GM12864 (cell line): ENCODE measurements around the gene PRKCZ.

Experiments
- DNase-seq: peaks from one replicate; pipeline ENCODE4 v3.0.0-alpha.2; 2011; ENCODE audit warnings: low read depth
- H3K4me3 ChIP-seq: 2 replicates; pipeline ENCODE4 v1.5.1; 2011; ENCODE audit warnings: mild to moderate bottlenecking, low read depth, low read length, control low read depth
- CTCF ChIP-seq: IDR thresholded peaks from 2 replicates; pipeline ENCODE4 v1.5.1; 2011; ENCODE audit warnings: low read depth, mild to moderate bottlenecking, moderate library complexity, low read length, control low read depth, inconsistent platforms; ENCODE audit errors: missing control alignments

Gene PRKCZ

DNA sequence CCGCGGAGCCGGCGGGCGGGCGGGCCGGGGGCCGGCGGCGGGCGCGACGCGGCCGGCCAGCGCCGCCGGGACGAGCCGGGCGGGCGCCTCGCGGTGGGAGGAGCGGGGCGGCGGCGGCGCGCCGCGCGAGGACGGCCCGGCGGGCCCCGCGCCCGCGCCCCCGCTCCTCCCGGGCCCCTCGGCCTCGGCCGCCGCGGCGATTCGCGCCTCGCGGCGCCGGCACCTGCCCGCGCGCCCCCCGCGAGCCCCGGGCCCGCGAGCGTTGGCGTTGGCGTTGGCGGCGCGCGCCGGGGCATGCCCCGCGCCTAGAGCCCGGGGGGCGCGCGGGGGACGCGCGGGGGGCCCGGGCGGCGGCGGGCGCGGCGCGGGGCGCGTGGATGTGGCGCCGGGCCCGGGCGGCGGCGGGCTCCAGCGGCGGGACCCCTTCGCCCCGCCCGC, 178.0 kb downstream of the PRKCZ start, which contains the start of gene SKI:
Gene SKI, plus strand, starts transcription at position 163 of the 438 bp plus-strand sequence. CDS start 448 bp downstream, outside the sequence.
- no peak for DNase-seq
- peak within 1 kb of the TSS; percentile 74 for H3K4me3 ChIP-seq
- TF ChIP-seq CTCF: no peak

- no peak for TF ChIP-seq CTCF
- no peak for DNase-seq
- H3K4me3 ChIP-seq: peak overlapping the region; percentile 72
Observed at GRCh38 chr1:2228694-2229036, 178.5 kb downstream of the PRKCZ start.

GRCh38 chr1:2229037-2229864, 179.0 kb downstream of the PRKCZ start:
- TF ChIP-seq CTCF: peak; percentile 13
- no peak for DNase-seq

GRCh38 chr1:2229911-2230731, 179.9 kb downstream of the PRKCZ start:
- TF ChIP-seq CTCF: no peak
- DNase-seq: no peak
- H3K4me3 ChIP-seq: peak overlapping the region; percentile 72

More at GRCh38 chr1:2229037-2229864, 179.0 kb downstream of the PRKCZ start:
- peak overlapping the region; percentile 72 for H3K4me3 ChIP-seq

GRCh38 chr1:2230781-2231531, 180.7 kb downstream of the PRKCZ start:
- peak overlapping the region; percentile 15 for H3K4me3 ChIP-seq
- no peak for DNase-seq
- TF ChIP-seq CTCF: no peak

GRCh38 chr1:2231532-2232254, 181.5 kb downstream of the PRKCZ start:
- no peak overlapping the region for H3K4me3 ChIP-seq
- no peak for DNase-seq

More at GRCh38 chr1:2231532-2232254, 181.5 kb downstream of the PRKCZ start:
- TF ChIP-seq CTCF: no peak
